GM10847 (cell line): ENCODE data around the gene THSD7B.

Source experiments
- POLR2A ChIP-seq: IDR thresholded peaks from 2 replicates; pipeline ENCODE4 v1.6.1; 2011; ENCODE audit not compliant: insufficient read length; ENCODE audit errors: extremely low read depth

THSD7B gene

GRCh38 chr2:137500599-137500998 lies 735.3 kb downstream of the THSD7B start:
- TF ChIP-seq POLR2A, result no peak

- TF ChIP-seq POLR2A, result no peak
These were observed 741.9 kb downstream of the THSD7B start for GRCh38 chr2:137507237-137507636.

- TF ChIP-seq POLR2A, result no peak
These were observed 743.5 kb downstream of the THSD7B start for GRCh38 chr2:137508739-137509384.

GRCh38 chr2:137511526-137511925 lies 746.2 kb downstream of the THSD7B start:
- TF ChIP-seq POLR2A, result no peak

- no peak for TF ChIP-seq POLR2A
These were observed 756.6 kb downstream of the THSD7B start for GRCh38 chr2:137521653-137522619.

GRCh38 chr2:137522620-137523011 lies 757.3 kb downstream of the THSD7B start:
- no peak for TF ChIP-seq POLR2A

GRCh38 chr2:137523931-137524330 lies 758.6 kb downstream of the THSD7B start:
- TF ChIP-seq POLR2A, result no peak

- TF ChIP-seq POLR2A, result no peak
These were observed 759.8 kb downstream of the THSD7B start for GRCh38 chr2:137525132-137525531.

GRCh38 chr2:137525641-137526190 lies 760.4 kb downstream of the THSD7B start:
- TF ChIP-seq POLR2A, result no peak

GRCh38 chr2:137535897-137536296 lies 770.6 kb downstream of the THSD7B start:
- TF ChIP-seq POLR2A, result no peak

GRCh38 chr2:137539336-137539735 lies 774.0 kb downstream of the THSD7B start:
- no peak for TF ChIP-seq POLR2A

GRCh38 chr2:137547842-137548241 lies 782.5 kb downstream of the THSD7B start:
- TF ChIP-seq POLR2A, result no peak

- no peak for TF ChIP-seq POLR2A
These were observed 801.0 kb downstream of the THSD7B start for GRCh38 chr2:137566387-137566786.

- no peak for TF ChIP-seq POLR2A
These were observed 805.1 kb downstream of the THSD7B start for GRCh38 chr2:137570484-137570883.

- TF ChIP-seq POLR2A, result no peak
These were observed 824.8 kb downstream of the THSD7B start for GRCh38 chr2:137590102-137590501.
